HG03139 (cell line): ENCODE results near the gene NR2F1-AS1.
"Not testable (repeated sequence)": the region's sequence is repeated elsewhere in the genome, so short reads cannot be mapped to it uniquely, and the experiment has no call there.

Source experiments
- ATAC-seq: cut with Tn5 transposase; IDR thresholded peaks from one replicate; pipeline ENCODE4 v1.9.1; 2021; ENCODE audit not compliant: unreplicated experiment

The NR2F1-AS1 gene

DNA sequence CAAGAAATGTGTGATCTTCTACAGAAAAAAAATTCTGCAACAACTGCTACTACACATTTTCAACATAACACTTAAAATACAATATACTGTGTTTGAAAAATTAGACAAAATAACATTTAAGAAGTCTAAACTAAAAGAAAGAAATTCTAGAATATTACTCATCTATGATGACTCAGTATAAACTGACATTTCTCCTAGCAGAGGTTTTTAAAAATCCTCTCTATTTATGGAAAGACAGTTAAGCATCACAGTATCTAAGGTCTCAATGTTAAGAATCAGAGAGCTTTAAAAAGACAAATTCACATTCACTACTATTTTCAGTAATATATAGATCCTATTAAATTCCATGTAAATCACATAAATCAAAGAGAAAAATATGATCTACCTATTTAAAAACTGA, 61.3 kb downstream of the NR2F1-AS1 start:
- ATAC-seq, result no peak

DNA sequence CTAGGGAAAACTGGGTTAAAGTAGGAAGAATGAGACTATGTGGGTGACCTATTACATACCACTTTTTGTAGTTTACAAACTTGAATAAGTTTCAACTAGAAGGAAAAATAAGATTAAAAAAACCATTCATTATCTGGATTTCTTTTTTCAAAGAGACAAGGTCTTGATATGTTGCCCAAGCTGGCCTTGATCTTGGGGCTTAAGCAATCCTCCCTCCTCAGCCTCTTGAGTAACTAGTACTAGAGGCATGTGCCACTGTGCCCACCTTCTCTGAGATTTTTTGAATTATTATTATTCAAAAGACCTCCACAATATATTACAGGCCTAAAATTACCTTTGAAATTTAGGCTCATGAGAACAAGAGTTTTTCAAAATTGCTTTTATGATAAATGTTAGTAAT, 63.2 kb downstream of the NR2F1-AS1 start:
- no peak for ATAC-seq

DNA sequence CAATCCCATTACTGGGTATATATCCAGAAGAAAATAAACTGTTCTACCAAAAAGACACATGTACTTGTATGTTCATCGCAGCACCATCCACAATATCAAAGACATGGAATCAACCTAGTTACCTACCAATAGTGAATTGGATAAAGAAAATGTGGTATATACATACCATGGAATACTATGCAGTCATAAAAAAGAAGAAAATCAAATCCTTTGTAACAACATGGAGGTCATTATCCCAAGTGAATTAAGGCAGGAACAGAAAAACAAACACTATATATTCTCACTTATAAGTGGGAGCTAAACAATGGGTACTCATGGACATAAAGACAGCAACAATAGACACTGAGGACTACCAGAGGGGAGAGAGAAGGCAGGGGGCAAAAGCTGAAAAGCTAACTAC, 67.7 kb downstream of the NR2F1-AS1 start:
- ATAC-seq, result no peak

DNA sequence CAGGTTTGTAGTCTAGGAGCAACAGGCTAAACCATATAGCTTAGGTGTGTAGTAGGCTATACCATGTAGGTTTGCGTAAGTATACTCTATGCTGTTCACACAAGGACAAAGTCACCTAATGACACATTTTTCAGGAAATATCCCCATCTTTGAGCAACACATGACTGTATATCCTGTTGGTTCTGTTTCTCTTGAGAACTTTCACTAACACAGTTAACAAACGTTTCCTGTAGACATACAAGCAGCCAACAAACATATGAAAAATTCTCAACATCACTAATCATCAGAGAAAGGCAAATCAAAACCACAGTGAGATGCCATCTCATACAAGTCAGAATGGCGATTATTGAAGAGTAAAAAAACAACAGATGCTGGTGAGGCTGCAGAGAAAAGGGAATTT, 68.2 kb downstream of the NR2F1-AS1 start:
- ATAC-seq, result no peak

DNA sequence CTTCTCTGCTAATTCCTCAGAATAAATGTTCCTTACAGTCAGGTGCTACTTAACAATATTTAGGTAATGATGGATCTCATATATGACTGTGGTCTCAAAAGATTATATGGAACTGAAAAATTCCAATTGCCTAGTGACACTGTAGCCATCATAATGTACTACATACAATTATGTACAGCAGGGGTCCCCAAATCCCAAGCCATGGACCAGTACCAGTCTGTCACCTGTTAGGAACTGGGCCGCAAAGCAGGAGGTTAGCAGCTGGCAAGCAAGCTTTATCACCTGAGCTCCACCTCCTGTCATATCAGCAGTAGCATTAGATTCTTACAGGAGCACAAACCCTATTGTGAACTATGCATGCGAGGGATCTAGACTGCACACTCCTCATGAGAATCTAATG, 69.6 kb downstream of the NR2F1-AS1 start:
- no peak for ATAC-seq

DNA sequence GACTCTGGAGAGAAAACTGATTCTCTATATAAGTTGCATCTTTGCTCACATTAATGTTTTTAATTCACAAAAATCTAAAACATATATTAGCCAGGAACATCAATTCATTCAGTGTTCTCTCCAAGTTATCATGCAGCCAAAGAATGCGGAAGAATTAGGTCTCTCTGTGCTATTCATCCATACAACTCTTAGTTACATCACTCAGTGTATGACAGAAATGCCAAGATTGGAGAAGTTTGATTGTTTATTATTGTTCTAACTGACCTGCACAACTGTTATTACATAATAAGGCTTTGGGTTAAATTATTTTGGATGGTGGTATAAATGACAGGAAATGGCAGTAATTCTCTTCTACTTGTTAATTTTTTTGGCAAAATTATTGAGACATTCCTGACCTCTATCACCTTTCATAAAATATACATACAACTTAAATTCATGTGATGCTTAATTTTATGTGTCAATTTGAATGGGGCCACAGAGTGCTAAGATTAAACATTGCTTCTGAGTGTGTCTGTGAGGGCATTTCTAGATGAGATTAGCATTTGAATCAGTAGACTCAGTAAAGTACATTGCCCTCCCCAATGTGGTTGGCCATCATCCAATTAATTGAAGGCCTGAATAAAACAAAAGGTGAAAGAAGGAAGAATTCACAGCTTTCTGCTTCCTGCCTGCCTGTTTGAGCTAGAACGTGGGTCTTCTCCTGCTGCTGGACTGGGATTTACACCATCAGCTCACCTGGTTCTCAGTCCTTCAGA, 70.2 kb downstream of the NR2F1-AS1 start:
- ATAC-seq, result no peak

DNA sequence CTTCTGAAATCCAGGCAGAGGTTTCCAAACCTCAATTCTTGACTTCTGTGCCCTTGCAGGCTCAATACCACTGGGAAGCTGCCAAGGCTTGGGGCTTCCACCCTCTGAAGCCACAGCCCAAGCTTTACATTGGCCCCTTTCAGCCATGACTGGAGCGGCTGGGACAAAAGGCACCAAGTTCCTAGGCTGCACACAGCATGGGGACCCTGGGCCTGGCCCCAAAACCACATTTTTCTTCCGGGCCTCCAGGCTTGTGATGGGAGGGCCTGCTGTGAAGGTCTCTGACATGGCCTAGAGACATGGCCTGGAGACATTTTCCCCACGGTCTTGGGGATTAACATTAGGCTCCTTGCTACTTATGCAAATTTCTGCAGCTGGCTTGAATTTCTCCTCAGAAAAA, 75.5 kb downstream of the NR2F1-AS1 start:
- ATAC-seq, result not testable (repeated sequence)

DNA sequence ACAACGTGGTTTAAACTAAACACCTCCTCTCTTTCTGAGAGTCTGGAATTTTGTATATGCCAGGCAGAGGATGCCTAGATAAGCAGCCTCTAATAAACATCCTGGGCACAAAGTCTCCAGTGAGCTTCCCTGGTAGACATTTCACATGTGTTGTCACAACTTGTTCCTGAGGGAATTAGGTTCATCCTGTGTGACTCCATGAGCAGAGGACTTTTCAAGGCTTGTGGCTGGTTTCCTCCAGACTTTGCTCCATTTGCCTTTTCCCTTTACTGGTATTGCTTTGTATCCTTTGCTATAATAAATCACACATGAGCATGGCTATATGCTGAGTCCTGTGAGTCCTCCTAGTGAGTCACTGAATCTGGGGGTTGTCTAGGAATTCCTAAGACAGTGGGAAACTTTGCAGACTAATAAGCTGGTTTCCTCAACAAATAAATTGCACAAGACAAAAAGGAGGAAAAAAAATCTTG, 77.4 kb downstream of the NR2F1-AS1 start:
- no peak for ATAC-seq

DNA sequence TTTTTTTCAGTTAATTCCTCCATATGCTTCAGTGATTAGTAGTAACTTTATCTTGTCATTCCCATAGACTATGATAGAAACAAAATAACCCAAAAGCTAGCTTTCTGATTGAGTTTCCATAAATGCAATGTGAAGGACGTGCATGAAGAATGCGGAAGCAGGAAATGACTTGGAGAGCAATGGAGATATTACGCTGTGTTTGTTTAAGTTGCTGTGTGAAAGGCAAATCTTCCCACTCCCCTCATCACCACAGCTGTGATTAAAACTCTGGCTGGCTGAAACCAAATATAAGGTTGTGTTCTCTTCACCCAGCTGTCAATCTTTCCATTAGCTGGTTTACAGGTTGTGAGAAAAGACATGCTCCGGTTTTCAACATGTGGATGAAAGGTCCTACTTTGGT, 83.9 kb downstream of the NR2F1-AS1 start:
- ATAC-seq, result no peak

DNA sequence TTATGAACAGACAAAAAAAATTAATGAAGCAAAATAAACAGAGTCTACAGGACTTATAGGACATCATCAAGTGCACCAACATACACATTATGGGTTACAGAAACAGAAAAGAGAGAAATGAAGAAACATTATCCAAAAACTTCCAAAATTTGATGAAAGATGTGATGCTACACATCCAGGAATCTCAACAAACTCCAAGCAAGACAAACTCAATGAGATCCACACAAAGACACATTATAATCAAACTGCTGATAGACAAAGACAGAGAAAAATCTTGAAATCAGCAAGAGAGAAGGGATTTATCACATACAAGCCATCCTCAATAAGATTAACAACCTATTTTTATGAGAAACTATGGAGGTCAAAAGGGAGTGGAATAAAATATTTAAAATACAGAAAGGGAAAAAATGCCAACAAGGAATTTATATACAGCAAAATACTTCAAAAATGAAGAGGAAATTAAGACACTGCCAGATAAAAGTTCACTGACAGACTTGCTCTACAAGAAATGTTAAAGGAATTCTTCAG, 101.0 kb downstream of the NR2F1-AS1 start:
- ATAC-seq, result no peak

DNA sequence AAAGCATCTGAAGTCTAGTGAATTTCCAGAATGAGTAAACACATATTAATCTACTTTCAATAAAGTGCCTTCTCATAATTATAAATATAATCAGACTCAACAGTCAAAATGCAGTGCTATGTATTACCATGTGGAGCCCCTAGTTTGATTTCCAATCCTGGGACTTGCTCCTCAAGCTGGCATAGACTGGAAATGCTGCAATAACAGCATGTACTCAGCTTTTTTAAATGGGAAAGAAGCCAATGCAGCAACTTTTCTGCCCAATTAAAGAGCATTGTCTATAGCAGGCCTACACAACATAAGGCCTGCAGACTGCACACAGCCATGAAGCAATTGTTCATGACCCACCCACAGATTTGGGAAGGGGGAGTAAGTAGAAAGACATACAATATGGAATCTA, 103.2 kb downstream of the NR2F1-AS1 start:
- ATAC-seq, result no peak

DNA sequence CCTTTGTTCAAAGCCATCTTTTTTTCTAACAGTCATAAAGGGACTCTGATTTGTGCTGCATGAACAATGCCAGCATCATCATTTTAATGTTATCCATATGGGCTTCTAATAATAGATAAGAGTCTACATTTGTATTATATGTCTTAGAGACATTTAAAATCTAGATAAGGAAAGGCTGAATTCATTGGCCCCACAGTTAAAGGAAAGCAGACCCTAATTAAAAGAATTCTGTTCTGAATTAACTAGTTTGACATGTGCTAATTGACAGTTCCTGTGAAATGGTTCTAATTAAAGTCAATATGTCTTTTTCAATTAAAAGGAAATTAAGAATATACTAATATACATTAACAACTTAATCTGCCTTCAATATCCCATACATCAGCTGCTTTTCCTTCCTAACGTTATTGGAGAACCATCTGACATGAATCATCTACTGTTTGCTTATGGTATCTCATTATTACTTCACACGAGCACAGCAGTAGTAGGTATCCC, 104.7 kb downstream of the NR2F1-AS1 start:
- ATAC-seq, result no peak

DNA sequence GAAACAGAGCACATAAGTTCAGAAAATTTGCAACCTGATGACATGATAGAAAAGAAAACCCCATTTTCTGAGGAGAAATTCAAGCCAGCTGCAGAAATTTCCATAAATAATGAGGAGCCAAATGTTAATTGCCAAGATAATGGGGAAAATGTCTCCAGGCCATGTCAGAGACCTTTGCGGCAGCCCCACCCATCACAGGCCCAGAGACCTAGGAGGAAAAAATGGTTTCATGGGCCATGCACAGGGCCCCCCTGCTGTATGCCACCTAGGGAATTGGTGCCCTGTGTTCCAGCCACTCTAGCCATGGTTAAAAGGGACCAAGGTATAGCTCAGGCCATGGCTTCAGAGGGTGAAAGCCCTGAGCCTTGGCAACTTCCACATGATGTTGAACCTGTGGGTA, 118.1 kb downstream of the NR2F1-AS1 start:
- no peak for ATAC-seq

DNA sequence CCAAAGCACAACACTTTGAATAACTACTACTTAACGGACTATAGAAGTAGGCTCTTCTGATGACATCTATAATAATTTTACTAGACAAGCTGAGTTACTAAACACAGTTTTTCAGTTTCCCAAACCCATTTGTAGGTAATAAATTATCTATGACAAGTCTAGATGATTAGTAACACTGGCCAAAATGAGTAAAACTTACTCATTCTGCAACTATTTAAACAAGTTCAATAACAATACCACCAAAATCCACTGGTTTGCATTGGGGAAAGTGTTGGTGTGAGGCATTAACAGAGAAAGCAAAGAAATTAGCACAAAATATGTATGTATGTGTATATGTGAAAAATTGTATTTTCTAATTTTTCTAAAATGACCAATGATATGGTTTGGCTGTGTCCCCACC, 119.3 kb downstream of the NR2F1-AS1 start:
- no peak for ATAC-seq

DNA sequence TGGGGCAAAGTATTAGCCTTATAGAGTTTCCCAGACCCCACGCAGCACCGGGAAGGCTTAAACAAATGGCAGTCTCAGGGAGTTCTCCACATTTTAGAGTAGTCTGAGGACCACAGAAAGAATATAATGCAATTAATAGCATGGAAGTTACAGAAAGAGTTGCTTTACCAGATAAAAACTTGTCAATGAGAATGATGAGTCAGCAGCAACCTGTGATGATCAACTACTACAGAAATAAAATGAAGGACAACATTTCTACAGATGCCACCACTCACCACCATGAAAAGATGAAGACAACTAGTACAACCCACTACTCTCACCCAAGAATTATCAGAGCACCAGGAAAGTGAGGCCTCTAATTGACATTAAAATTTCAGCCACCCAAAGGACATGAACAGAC, 120.7 kb downstream of the NR2F1-AS1 start:
- no peak for ATAC-seq

DNA sequence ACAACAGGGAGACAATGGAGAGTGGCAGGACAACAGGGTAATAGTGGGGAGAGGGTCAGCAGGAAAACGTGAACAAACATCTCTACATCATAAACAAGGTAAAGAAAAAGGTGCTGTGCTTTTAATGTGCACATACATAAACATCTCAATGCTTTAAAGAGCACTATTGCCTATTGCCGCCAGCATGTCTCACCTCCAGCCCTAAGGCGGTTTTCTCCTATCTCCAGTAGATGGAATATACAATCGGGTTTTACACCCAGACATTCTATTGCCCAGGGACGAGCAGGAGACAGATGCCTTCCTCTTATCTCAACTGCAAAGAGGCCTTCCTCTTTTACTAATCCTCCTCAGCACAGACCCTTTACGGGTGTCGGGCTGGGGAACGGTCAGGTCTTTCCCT, 124.2 kb downstream of the NR2F1-AS1 start:
- not testable (repeated sequence) for ATAC-seq

DNA sequence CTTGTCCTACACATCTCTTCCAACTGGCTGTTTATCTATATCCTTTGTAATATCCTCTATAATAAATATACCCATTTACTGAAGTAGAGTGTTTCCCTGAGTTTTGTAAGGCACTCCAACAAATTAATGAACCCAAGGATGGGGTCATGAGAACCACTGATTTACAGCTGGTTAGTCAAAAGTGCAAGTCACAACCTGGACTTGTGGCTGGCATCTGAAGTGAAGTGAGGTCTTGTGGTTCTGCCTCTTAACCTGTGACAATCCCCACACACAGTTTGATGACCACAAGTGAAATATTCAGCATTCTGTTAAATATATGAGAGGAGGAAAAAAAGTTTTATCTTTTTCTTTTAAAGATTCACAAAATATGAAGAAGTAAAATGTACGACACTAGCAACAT, 126.1 kb downstream of the NR2F1-AS1 start:
- no peak for ATAC-seq

DNA sequence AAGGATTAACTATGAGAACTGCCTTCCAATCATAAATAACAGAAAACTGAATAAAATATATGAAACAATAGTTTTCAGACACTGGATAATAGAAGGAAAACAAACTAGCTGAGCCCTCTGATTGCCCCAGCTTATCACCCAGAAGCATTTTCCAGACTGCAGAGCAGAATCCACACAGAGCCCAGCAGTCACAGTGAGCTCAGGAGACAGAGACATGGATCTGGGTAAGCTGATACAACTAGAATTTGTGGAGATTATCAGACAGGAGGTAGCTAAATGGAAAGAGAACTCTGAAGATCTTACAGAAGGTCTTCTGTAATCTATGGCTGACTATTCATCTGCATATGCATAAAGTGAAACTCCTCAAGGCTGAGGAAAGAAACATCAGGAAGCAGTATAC, 128.8 kb downstream of the NR2F1-AS1 start:
- ATAC-seq, result no peak

DNA sequence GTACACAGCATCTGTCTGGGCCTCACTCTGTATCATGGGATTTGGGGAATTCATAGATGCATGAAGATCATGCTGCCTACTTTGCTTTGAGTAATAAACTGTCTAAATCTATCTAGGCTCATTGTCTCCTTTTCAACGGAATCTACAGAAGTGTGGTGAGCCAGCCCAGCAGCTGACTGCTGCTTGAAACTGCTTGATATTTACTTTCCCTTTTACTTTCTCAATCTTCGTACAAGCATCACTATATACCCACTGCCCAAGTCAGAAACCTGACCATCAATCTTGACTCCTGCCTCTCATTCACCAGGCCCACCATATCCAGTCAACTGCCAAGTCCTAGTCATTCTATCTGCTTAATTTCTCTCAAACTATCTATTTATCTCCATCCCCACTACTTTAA, 142.9 kb downstream of the NR2F1-AS1 start:
- no peak for ATAC-seq

DNA sequence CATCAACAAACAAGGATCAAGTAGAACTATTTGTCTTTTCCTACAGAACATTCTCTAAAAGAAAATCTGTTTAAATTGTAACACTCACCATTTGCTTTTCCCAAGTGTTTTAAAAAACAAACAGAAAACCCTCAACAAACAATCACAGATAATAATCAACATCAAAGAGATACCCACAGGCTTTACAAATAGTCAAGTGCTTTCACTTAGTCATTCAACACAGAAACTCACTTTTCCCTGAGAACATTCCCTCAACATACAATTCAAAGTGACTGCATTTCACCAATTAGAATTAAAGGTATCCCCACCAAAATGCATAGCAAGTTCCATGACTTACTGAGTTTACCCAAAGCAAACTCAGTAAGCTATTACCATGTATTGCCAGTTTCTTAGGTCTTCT, 144.9 kb downstream of the NR2F1-AS1 start:
- no peak for ATAC-seq

DNA sequence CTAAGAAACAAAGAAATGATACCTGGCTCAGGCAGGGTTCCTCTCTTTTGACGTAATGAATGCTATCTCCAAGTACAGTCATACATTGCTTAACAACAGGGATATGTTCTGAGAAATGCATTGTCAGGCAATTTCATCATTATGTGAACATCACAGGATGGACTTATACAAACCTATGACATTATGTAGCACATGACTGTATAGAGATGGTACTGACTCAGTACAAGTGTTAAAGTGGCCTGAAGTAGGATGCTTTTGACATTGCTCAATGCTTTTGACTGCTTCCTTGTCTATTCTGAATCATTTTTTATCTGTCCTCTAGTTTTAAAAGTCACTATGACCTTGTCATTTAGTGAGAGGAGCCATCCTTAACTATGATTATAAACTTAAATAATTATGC, 147.6 kb downstream of the NR2F1-AS1 start:
- no peak for ATAC-seq

DNA sequence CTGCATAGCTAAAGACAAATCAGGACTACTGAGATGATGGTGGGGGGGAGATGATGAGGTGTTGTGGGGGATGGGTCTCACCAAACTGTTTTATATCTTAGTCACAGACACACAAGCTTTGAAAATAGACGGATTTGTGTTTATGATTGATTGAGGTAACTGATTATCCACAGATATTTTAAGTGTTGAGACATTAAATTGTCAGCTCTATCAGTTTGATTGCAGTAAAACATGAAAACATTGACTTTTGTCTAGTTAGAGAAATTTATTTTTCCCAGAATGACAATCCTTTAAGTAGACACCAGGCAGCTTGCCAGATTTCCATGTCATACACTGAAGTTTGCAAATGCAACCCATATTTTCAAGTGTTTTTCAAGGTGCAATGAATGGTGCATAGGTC, 149.8 kb downstream of the NR2F1-AS1 start:
- ATAC-seq, result no peak

DNA sequence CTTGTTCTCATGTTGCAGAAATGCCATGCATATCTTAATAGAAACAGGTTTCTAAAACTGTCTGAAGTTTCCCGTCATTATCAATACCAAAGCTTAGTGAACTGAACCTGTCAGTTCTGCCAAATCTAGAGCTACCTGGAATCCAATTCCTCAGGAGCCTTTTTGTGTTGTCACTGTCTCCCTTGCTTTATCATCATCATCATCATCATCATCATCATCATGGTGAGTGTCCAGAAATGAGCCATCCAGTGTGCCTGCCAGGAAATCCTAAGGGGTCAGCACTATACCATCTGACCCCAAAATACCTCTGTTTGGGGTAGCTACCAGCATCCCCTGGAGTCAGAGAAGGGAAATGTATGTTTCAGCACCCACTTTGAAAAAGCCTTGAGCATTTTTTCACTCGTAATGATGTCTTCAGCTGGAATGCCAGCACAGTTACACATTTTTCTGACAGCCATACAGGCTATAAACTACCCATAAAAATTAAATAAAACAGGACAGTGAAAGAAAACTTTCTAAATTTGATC, 150.3 kb downstream of the NR2F1-AS1 start:
- ATAC-seq, result no peak
